Tibial nerve (tissue), 4 donors: ENCODE results near the gene ERFL. TPM values are rescaled to one million over a fixed set of nuclear protein-coding genes. Genes with fewer than 3 reads are reported as not detected.
A peak's percentile ranks its signal among the peaks of the same experiment; 100 is the strongest.
"Not testable (repeated sequence)": the region's sequence is repeated elsewhere in the genome, so short reads cannot be mapped to it uniquely, and the experiment has no call there.

Experiments
- DNase-seq, 2 donors: peaks; one replicate each; pipeline ENCODE4 v3.0.0-alpha.2; 2019; ENCODE audit warnings: low spot score in 2 of 2
- H3K27ac ChIP-seq, 4 donors: fragments of 200-600 bp; sonication (generic) in 3 of 4; one replicate each; pipeline ENCODE4 v1.5.1; 2017 to 2019; ENCODE audit warnings: mild to moderate bottlenecking in 1 of 4
- H3K27me3 ChIP-seq, 2 donors: fragments of 200-600 bp; sonication (generic) in 1 of 2; one replicate each; pipeline versions ENCODE4 v1.5.1 to v1.6.0; 2017 to 2019
- H3K36me3 ChIP-seq, 3 donors: fragments of 200-600 bp; sonication (generic); one replicate each; pipeline ENCODE4 v1.5.1; 2018 to 2019
- H3K4me1 ChIP-seq, 4 donors: fragments of 200-600 bp; sonication (generic) in 3 of 4; one replicate each; pipeline ENCODE4 v1.5.1; 2017 to 2019
- H3K4me3 ChIP-seq, 4 donors: fragments of 200-600 bp; sonication (generic) in 3 of 4; one replicate each; pipeline ENCODE4 v1.5.1; 2017 to 2019; ENCODE audit warnings: mild to moderate bottlenecking in 1 of 4, moderate library complexity in 1 of 4
- H3K9me3 ChIP-seq, 4 donors: fragments of 200-600 bp; sonication (generic) in 3 of 4; one replicate each; pipeline ENCODE4 v1.5.1; 2017 to 2019
- EP300 ChIP-seq, 2 donors: sonication (generic); formaldehyde crosslinking; IDR thresholded peaks; one replicate each; pipeline ENCODE4 v1.6.1; 2017; ENCODE audit warnings: antibody characterized with exemption in 2 of 2, mild to moderate bottlenecking in 1 of 2
- POLR2A ChIP-seq, 2 donors: fragments of 450-650 bp; IDR thresholded peaks; one replicate each; pipeline ENCODE4 v1.6.1; 2017; ENCODE audit warnings: antibody characterized with exemption in 2 of 2, mild to moderate bottlenecking in 2 of 2, moderate library complexity in 2 of 2
- WGBS, 2 donors: methylation state at CpG; one replicate each; pipeline ENCODE4 v1.1.5; 2018; 5-methylcytosine and 5-hydroxymethylcytosine counted together
- total RNA-seq, 4 donors: library from RNA; depleted of rRNA; stranded (reverse); fragments of >200 nt; gene quantifications; one replicate each; pipeline ENCODE4 v1.1.0, GENCODE V29; 2016
- TF ChIP-seq, protein P1 (sequence below), 5 experiments: fragments of 200-600 bp in 3 of 5; fragments of 450-650 bp in 2 of 5; sonication (generic) in 3 of 5; IDR thresholded peaks; one replicate each; pipeline ENCODE4 v1.5.1; 2016 to 2019; ENCODE audit warnings: antibody characterized with exemption in 5 of 5, mild to moderate bottlenecking in 3 of 5, moderate library complexity in 2 of 5

ERFL gene
- total RNA-seq, 4 donors from 2014 or later: 0.30 to 0.59 (median 0.42) TPM; not detected in 1

GRCh38 chr19:41941410-41942202, 13.4 kb upstream of the ERFL start:
- Histone ChIP-seq H3K4me1 (peaks cover 0 to 25% (median 14%) of the 10 kb centered on the region in 4 donors), H3K9me3 (no peaks in the 10 kb centered on the region), H3K36me3 (peaks cover 0 to 14% (median 0%) of the 10 kb centered on the region in 3 donors), H3K27ac (no peak overlapping the region), H3K27me3 (peaks cover 0 to 52% of the 10 kb centered on the region in 2 donors), H3K4me3 (no peak overlapping the region)
- WGBS, 2 donors: 83 to 94% methylated on average over 9 of the region's 9 CpGs
- DNase-seq: no peak
- no peak for TF ChIP-seq POLR2A (IDR thresholded peaks at IDR 0.05)
- TF ChIP-seq, protein P1, sequence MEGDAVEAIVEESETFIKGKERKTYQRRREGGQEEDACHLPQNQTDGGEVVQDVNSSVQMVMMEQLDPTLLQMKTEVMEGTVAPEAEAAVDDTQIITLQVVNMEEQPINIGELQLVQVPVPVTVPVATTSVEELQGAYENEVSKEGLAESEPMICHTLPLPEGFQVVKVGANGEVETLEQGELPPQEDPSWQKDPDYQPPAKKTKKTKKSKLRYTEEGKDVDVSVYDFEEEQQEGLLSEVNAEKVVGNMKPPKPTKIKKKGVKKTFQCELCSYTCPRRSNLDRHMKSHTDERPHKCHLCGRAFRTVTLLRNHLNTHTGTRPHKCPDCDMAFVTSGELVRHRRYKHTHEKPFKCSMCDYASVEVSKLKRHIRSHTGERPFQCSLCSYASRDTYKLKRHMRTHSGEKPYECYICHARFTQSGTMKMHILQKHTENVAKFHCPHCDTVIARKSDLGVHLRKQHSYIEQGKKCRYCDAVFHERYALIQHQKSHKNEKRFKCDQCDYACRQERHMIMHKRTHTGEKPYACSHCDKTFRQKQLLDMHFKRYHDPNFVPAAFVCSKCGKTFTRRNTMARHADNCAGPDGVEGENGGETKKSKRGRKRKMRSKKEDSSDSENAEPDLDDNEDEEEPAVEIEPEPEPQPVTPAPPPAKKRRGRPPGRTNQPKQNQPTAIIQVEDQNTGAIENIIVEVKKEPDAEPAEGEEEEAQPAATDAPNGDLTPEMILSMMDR (IDR thresholded peaks at IDR 0.05): no peak
- no peak for TF ChIP-seq EP300 (IDR thresholded peaks at IDR 0.05)

DNA sequence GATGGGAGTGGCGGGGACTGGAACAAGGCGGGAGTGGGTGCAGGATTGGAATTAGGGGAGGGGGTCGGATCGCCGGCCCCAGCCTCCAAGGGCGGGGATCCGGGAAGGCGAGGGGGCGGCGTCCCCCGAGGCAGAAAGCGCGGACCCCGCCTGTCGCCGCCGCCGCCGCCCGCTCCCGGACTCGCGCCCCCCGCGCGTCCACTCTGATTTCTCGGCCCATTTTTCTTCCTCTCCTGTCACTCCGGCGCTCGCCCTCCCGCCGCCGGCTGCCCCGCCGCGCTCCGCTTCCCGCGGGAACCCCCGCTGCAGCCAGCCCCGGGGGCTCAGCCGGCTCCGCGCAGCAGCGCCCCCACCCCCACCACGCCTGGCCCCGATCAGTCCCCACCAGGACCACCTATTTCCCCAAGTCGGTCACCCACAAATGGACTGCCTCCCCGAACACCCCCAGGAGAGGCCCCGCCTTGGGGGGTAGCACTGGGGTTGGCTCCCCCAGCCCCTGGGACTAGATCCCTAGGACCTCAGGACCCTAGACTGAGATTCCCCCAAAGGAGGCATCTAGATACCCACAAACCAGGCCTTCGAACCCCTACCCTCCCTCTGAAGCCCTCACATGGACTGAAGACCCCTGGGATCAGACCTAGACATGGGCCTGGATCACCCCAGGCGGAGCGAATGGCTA, 12.6 kb upstream of the ERFL start:
- no peak for TF ChIP-seq POLR2A (IDR thresholded peaks at IDR 0.05)
- TF ChIP-seq, protein P1 (IDR thresholded peaks at IDR 0.05): no peak
- no peak for TF ChIP-seq EP300 (IDR thresholded peaks at IDR 0.05)
- Histone ChIP-seq H3K27ac (peak overlapping the region in 1 of 4 donors; percentile 68), H3K27me3 (peaks cover 0 to 59% of the 10 kb centered on the region in 2 donors), H3K4me3 (peak overlapping the region; percentile 4 to 45 (median 30)), H3K36me3 (peaks cover 0 to 14% (median 0%) of the 10 kb centered on the region in 3 donors), H3K9me3 (no peaks in the 10 kb centered on the region), H3K4me1 (peaks cover 0 to 21% (median 13%) of the 10 kb centered on the region in 4 donors)
- 6 to 10% methylated on average over 45 to 48 of the region's 53 CpGs for WGBS, 2 donors
- DNase-seq: no peak

- WGBS, 2 donors: 2 to 3% methylated on average over 45 to 52 of the region's 83 CpGs
- Histone ChIP-seq H3K27ac (peak overlapping the region in 1 of 4 donors; percentile 68), H3K27me3 (peaks cover 0 to 67% of the 10 kb centered on the region in 2 donors), H3K4me3 (peak overlapping the region; percentile 4 to 45 (median 30)), H3K36me3 (peaks cover 0 to 14% (median 0%) of the 10 kb centered on the region in 3 donors), H3K4me1 (peaks cover 0 to 23% (median 15%) of the 10 kb centered on the region in 4 donors), H3K9me3 (no peaks in the 10 kb centered on the region)
- TF ChIP-seq EP300 (IDR thresholded peaks at IDR 0.05) (no peak), POLR2A (IDR thresholded peaks at IDR 0.05) (no peak)
- TF ChIP-seq, protein P1 (IDR thresholded peaks at IDR 0.05): no peak
- no peak for DNase-seq
Observed at GRCh38 chr19:41939861-41940730, 11.8 kb upstream of the ERFL start.

GRCh38 chr19:41939209-41939608, 11.0 kb upstream of the ERFL start:
- H3K9me3 ChIP-seq, DNase-seq, H3K4me3 ChIP-seq, H3K27ac ChIP-seq: not testable (repeated sequence)
- Histone ChIP-seq H3K4me1 (peaks cover 0 to 23% (median 16%) of the 10 kb centered on the region in 4 donors), H3K27me3 (peaks cover 0 to 76% of the 10 kb centered on the region in 2 donors), H3K36me3 (peaks cover 0 to 14% (median 0%) of the 10 kb centered on the region in 3 donors)
